RWPE1 (cell line): ENCODE data around the gene SIGLEC8.
"Not testable (repeated sequence)": the region's sequence is repeated elsewhere in the genome, so short reads cannot be mapped to it uniquely, and the experiment has no call there.

ENCODE experiments used
- CTCF ChIA-PET: fragments of 350-600 bp; sonication (Branson Sonifier 250); formaldehyde crosslinking; extraction: SDS; loops from one replicate; lab custom pipeline; 2021; lab: Yijun Ruan, JAX
- POLR2A ChIA-PET: fragments of 400-600 bp; formaldehyde crosslinking; extraction: SDS; loops from one replicate; lab custom pipeline; 2020; ENCODE audit warnings: antibody characterized with exemption; ENCODE audit not compliant: low non-redundant PET; lab: Yijun Ruan, JAX
- DNase-seq: peaks from one replicate; pipeline ENCODE4 v3.0.0; 2012; ENCODE audit warnings: low spot score
- H3K27ac ChIP-seq: fragments of 450-650 bp; 2 replicates; pipeline ENCODE4 v1.5.1; 2017
- CTCF ChIP-seq: fragments of 450-650 bp; conservative IDR thresholded peaks from 2 replicates; pipeline ENCODE4 v1.5.1; 2017; ENCODE audit warnings: low read depth, mild to moderate bottlenecking

SIGLEC8 gene

GRCh38 chr19:51450730-51451307 lies 7.4 kb downstream of the SIGLEC8 start:
- ChIA-PET POLR2A (no interaction called here), CTCF (no interaction called here)
- TF ChIP-seq CTCF = no peak
- H3K27ac ChIP-seq = no peak overlapping the region
- DNase-seq = no peak

GRCh38 chr19:51448411-51449016 lies 9.7 kb downstream of the SIGLEC8 start:
- no peak for TF ChIP-seq CTCF
- ChIA-PET CTCF (no interaction called here), POLR2A (no interaction called here)
- H3K27ac ChIP-seq = no peak overlapping the region
- no peak for DNase-seq

- no peak for TF ChIP-seq CTCF
- no peak overlapping the region for H3K27ac ChIP-seq
- POLR2A ChIA-PET = no interaction called here
- CTCF ChIA-PET = no interaction called here
- no peak for DNase-seq
Measured at GRCh38 chr19:51448011-51448410, 10.2 kb downstream of the SIGLEC8 start.

GRCh38 chr19:51447510-51447909 lies 10.7 kb downstream of the SIGLEC8 start:
- H3K27ac ChIP-seq, POLR2A ChIA-PET, CTCF ChIA-PET, DNase-seq: not testable (repeated sequence)

GRCh38 chr19:51441410-51442390 lies 16.6 kb downstream of the SIGLEC8 start:
- no peak overlapping the region for H3K27ac ChIP-seq
- DNase-seq = peak; percentile 24
- TF ChIP-seq CTCF = no peak
- ChIA-PET POLR2A (no interaction called here), CTCF (interaction anchor here (1.1 kb wide), 2 partner anchors 20 to 220 kb away, joined by 3 to 6 read pairs; no protein-coding TSS in a partner anchor)

GRCh38 chr19:51440846-51441409 lies 17.3 kb downstream of the SIGLEC8 start:
- ChIA-PET POLR2A (no interaction called here), CTCF (interaction anchor here (1.1 kb wide), 2 partner anchors 20 to 220 kb away, joined by 3 to 6 read pairs; no protein-coding TSS in a partner anchor)
- H3K27ac ChIP-seq = no peak overlapping the region
- no peak for DNase-seq
- no peak for TF ChIP-seq CTCF
